ENCODE measurements around the gene GPS2. TPM values are rescaled to one million over a fixed set of nuclear protein-coding genes. Genes with fewer than 3 reads are reported as not detected.
A peak's percentile ranks its signal among the peaks of the same experiment; 100 is the strongest.

GPS2 gene
- total RNA-seq, 4 donors from 2014 or later = 34.0 to 68.3 (median 43.9) TPM

- TF ChIP-seq CTCF (IDR thresholded peaks at IDR 0.05) (peak in 2 of 4 experiments; percentile 2 to 26), POLR2A (IDR thresholded peaks at IDR 0.05) (peak; percentile 88 to 96)
- Histone ChIP-seq H3K4me1 (peaks cover 10 to 17% of the 10 kb centered on the region in 2 donors), H3K27me3 (no peaks in the 10 kb centered on the region), H3K27ac (peak within 1 kb of the TSS; percentile 98 to 99), H3K4me3 (peak within 1 kb of the TSS; percentile 64 to 100), H3K36me3 (no peaks in the 10 kb centered on the region), H3K9me3 (no peaks in the 10 kb centered on the region)
- peak; percentile 100 for DNase-seq
- intact Hi-C loops (cut with DNase I; ENCODE audit: low total_unique reads) = no loop called here
Observed at GRCh38 chr17:7306911-7307685, 8.1 kb downstream of the GPS2 start, which contains the start of gene EIF5A. Gene EIF5A, plus strand, starts transcription at chr17:7307628. Its CDS starts 2,008 bp downstream, at chr17:7309636.

- Histone ChIP-seq H3K27ac (no peak overlapping the region), H3K9me3 (no peaks in the 10 kb centered on the region), H3K36me3 (no peaks in the 10 kb centered on the region), H3K4me3 (no peak overlapping the region), H3K4me1 (peaks cover 1 to 3% of the 10 kb centered on the region in 2 donors), H3K27me3 (no peaks in the 10 kb centered on the region)
- DNase-seq = no peak
- TF ChIP-seq POLR2A (IDR thresholded peaks at IDR 0.05) (no peak), CTCF (IDR thresholded peaks at IDR 0.05) (no peak)
- intact Hi-C loops (cut with DNase I; ENCODE audit: low total_unique reads) = no loop called here
Observed at GRCh38 chr17:7304179-7304578, 11.0 kb downstream of the GPS2 start.

- peak; percentile 94 to 98 (median 98) for TF ChIP-seq CTCF (IDR thresholded peaks at IDR 0.05)
- TF ChIP-seq POLR2A (IDR thresholded peaks at IDR 0.05) = peak in 1 of 2 donors; percentile 30
- intact Hi-C loops (cut with DNase I; ENCODE audit: low total_unique reads) = loop anchor here (2.0 to 10.0 kb wide), 2 partner anchors 16 to 242 kb away; partner anchors contain the start of gene SLC2A4
- Histone ChIP-seq H3K27ac (peak overlapping the region; percentile 33 to 67), H3K27me3 (peaks cover 0 to 6% of the 10 kb centered on the region in 2 donors), H3K9me3 (no peaks in the 10 kb centered on the region), H3K4me1 (peaks cover 0 to 27% of the 10 kb centered on the region in 2 donors), H3K36me3 (no peaks in the 10 kb centered on the region), H3K4me3 (no peak overlapping the region)
- peak; percentile 78 to 84 for DNase-seq
Observed at GRCh38 chr17:7296189-7296861, 18.8 kb downstream of the GPS2 start.

- Histone ChIP-seq H3K4me3 (no peak overlapping the region), H3K4me1 (peaks cover 0 to 27% of the 10 kb centered on the region in 2 donors), H3K27me3 (peaks cover 0 to 6% of the 10 kb centered on the region in 2 donors), H3K27ac (peak overlapping the region; percentile 7 to 67), H3K36me3 (no peaks in the 10 kb centered on the region), H3K9me3 (no peaks in the 10 kb centered on the region)
- DNase-seq = no peak
- intact Hi-C loops (cut with DNase I; ENCODE audit: low total_unique reads) = loop anchor here (2.0 to 10.0 kb wide), 2 partner anchors 15 to 241 kb away; partner anchors contain the start of gene SLC2A4
- no peak for TF ChIP-seq CTCF (IDR thresholded peaks at IDR 0.05)
- TF ChIP-seq POLR2A (IDR thresholded peaks at IDR 0.05) = no peak
Observed at GRCh38 chr17:7295230-7296180, 19.7 kb downstream of the GPS2 start.

Data from uterus (tissue), 4 donors.